ENCODE measurements around the gene RAB19.

RAB19 gene

DNA sequence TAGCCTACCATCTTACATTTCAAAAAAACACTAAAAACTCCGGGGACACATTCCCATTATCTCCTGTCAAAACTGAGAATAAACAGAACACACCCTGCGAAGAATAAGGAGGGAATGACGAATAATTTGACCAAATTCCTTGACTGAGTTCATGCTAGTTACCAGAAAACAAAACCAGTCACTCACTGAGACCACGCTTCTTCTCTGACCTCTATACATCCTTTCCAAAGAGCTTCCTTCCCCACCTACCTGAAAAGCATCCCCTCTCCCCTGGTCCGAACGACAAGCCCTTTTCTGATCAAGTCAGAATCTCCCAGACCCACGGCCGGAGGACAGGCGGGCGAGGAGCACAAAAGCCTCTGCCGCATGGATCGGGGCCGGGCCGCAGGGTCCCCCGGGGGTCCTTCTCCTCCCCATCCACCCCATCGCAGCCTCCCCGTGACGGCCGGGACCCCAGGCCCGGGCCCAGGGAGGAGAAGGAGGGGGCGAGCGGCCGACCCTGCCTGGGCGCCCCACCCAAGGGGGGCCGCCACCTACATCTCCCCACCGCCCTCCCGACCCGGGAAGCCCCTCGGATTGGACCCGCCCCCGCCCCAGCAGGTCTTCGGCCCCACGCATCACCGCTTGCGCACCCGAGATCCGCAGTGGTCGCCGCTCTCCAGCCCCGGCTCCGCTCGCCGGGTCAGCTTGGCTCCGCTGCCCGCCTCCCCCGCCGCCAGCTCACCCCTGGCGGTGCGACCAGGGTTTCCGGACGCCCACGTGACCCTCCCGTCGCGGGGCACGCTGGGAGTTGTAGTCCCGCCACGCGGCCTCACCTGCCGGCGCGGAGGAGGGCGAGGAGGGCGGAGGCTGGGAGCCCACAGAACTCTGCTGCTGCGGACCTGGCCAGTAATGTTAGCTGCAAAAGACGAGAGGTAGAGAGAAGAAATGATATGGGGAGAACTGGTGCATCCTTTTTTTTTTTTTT is 5.8 kb upstream of the RAB19 start, which contains the start of gene SLC37A3 (continued):
- TF ChIP-seq, protein P1, sequence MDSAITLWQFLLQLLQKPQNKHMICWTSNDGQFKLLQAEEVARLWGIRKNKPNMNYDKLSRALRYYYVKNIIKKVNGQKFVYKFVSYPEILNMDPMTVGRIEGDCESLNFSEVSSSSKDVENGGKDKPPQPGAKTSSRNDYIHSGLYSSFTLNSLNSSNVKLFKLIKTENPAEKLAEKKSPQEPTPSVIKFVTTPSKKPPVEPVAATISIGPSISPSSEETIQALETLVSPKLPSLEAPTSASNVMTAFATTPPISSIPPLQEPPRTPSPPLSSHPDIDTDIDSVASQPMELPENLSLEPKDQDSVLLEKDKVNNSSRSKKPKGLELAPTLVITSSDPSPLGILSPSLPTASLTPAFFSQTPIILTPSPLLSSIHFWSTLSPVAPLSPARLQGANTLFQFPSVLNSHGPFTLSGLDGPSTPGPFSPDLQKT (IDR thresholded peaks at IDR 0.05; ENCODE audit: borderline replicate concordance, low read depth, low read length), result peak; percentile 41; the same call in 1 of the 2 replicates
- TF ChIP-seq WT1 (tag by site-specific recombination; IDR thresholded peaks at IDR 0.05) (peak; percentile 86), TCF7L2 (IDR thresholded peaks at IDR 0.05; ENCODE audit: borderline replicate concordance, low read depth, low read length) (no peak), ZNF366 (tag by site-specific recombination; conservative IDR thresholded peaks at IDR 0.05) (peak; percentile 65), ZNF501 (tag by site-specific recombination; IDR thresholded peaks at IDR 0.05) (peak; percentile 42; the same call in 1 of the 2 replicates)
- TF ChIP-seq, protein P2, sequence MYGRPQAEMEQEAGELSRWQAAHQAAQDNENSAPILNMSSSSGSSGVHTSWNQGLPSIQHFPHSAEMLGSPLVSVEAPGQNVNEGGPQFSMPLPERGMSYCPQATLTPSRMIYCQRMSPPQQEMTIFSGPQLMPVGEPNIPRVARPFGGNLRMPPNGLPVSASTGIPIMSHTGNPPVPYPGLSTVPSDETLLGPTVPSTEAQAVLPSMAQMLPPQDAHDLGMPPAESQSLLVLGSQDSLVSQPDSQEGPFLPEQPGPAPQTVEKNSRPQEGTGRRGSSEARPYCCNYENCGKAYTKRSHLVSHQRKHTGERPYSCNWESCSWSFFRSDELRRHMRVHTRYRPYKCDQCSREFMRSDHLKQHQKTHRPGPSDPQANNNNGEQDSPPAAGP (tag by site-specific recombination; IDR thresholded peaks at IDR 0.05), result 0 out of 2 replicates have a peak, but pooled peaks have one; percentile 24

DNA sequence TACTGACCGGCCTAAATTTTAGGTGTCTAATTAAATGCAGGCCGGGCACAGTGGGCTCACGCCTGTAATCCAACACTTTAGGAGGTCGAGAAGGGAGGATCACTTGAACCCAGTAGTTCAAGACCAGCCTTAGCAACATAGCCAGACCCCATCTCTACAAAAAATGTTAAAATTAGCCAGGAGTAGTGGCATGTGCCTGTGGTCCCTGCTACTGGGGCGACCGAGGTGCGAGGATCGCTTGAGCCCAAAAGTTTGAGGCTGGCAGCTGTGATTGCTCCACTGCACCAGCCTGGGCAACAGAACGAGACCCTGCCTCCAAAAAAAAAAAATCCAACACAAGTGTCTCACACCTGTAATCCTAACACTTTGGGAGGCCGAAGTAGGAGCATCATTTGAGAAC is 5.0 kb upstream of the RAB19 start:
- no peak for TF ChIP-seq ZEB2 (tag by site-specific recombination; IDR thresholded peaks at IDR 0.05)
- TF ChIP-seq ZNF530 (tag by site-specific recombination; IDR thresholded peaks at IDR 0.05; ENCODE audit: low read depth), result no peak
- TF ChIP-seq, protein P3, sequence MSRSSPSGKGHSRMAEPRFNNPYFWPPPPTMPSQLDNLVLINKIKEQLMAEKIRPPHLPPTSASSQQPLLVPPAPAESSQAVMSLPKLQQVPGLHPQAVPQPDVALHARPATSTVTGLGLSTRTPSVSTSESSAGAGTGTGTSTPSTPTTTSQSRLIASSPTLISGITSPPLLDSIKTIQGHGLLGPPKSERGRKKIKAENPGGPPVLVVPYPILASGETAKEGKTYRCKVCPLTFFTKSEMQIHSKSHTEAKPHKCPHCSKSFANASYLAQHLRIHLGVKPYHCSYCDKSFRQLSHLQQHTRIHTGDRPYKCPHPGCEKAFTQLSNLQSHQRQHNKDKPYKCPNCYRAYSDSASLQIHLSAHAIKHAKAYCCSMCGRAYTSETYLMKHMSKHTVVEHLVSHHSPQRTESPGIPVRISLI (tag by site-specific recombination; IDR thresholded peaks at IDR 0.05), result 0 out of 2 replicates have a peak, but pooled peaks have one; percentile 47
- no peak for TF ChIP-seq KLF9 (tag by site-specific recombination; IDR thresholded peaks at IDR 0.05; ENCODE audit: low read depth)
- no peak for TF ChIP-seq ZNF701 (tag by site-specific recombination; IDR thresholded peaks at IDR 0.05)
- TF ChIP-seq ZNF175 (tag by site-specific recombination; IDR thresholded peaks at IDR 0.05), result no peak
- no peak for TF ChIP-seq ZNF623 (tag by site-specific recombination; IDR thresholded peaks at IDR 0.05)
- TF ChIP-seq ZNF335 (tag by site-specific recombination; conservative IDR thresholded peaks at IDR 0.05), result peak; percentile 20
- no peak for TF ChIP-seq ZNF274 (IDR thresholded peaks at IDR 0.05; ENCODE audit: low read length)
- no peak for TF ChIP-seq ZNF274 (tag by site-specific recombination; IDR thresholded peaks at IDR 0.05; ENCODE audit: borderline replicate concordance)
- no peak overlapping the region for H3K4me3 ChIP-seq (ENCODE audit: low read depth, low read length)
- CTCF ChIA-PET, result interaction anchor here (0.6 kb wide), 1 partner anchor 48 kb away, joined by 5 read pairs; no protein-coding TSS in a partner anchor
- H3K36me3 ChIP-seq (ENCODE audit: control insufficient read depth in 2 of 2, insufficient read depth in 1 of 2, low read length in 2 of 2), result no peaks in the 10 kb centered on the region
- H3K4me1 ChIP-seq (ENCODE audit: control insufficient read depth, insufficient read depth, low read length), result peaks cover 7% of the 10 kb centered on the region; the same call in 1 of the 2 replicates
- H3K27ac ChIP-seq (ENCODE audit: extremely low read depth, low read depth, low read length), result no peak overlapping the region
- no peaks in the 10 kb centered on the region for H3K9me3 ChIP-seq (ENCODE audit: control insufficient read depth, insufficient read depth, low read depth, low read length)
- POLR2A ChIA-PET, result interaction anchor here (0.6 to 0.7 kb wide), 3 partner anchors 10 to 1030 kb away, joined by 3 read pairs; no protein-coding TSS in a partner anchor

DNA sequence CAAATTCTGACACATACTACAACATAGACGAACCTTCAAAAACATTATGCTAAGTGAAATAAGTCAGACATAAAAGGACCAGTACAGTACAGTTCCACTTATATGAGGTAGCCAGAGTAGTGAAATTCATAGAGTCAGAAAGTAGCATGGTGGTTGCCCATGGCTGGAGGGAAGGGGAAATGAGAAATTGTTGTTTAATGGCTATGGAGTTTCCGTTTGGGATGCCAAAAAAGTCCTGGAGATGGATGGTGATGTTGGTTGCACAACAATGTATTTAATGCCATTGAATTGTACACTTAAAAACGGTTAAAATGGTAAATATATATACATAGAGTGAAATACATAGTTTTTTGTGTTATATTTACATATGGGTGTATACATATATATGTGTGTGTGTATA is 3.5 kb upstream of the RAB19 start:
- H3K36me3 ChIP-seq (ENCODE audit: control insufficient read depth in 2 of 2, insufficient read depth in 1 of 2, low read length in 2 of 2), result no peaks in the 10 kb centered on the region
- H3K4me1 ChIP-seq (ENCODE audit: control insufficient read depth, insufficient read depth, low read length), result peaks cover 7% of the 10 kb centered on the region
- CTCF ChIA-PET, result interaction anchor here (0.5 kb wide), 1 partner anchor 1222 kb away, joined by 3 read pairs; no protein-coding TSS in a partner anchor
- H3K9me3 ChIP-seq (ENCODE audit: control insufficient read depth, insufficient read depth, low read depth, low read length), result no peaks in the 10 kb centered on the region
- no peak overlapping the region for H3K4me3 ChIP-seq (ENCODE audit: low read depth, low read length)
- no peak overlapping the region for H3K27ac ChIP-seq (ENCODE audit: extremely low read depth, low read depth, low read length)
- POLR2A ChIA-PET, result no interaction called here
- TF ChIP-seq ZNF626 (tag by site-specific recombination; IDR thresholded peaks at IDR 0.05) (no peak), GFI1B (tag by site-specific recombination; IDR thresholded peaks at IDR 0.05) (no peak), ZNF837 (tag by site-specific recombination; IDR thresholded peaks at IDR 0.05) (no peak), SP3 (tag by site-specific recombination; IDR thresholded peaks at IDR 0.05) (no peak), ZNF350 (tag by site-specific recombination; IDR thresholded peaks at IDR 0.05) (no peak), KLF1 (tag by site-specific recombination; IDR thresholded peaks at IDR 0.05) (no peak), ZNF561 (tag by site-specific recombination; IDR thresholded peaks at IDR 0.05; ENCODE audit: borderline replicate concordance) (no peak), SCRT2 (tag by site-specific recombination; IDR thresholded peaks at IDR 0.05) (no peak)
- TF ChIP-seq, protein P4, sequence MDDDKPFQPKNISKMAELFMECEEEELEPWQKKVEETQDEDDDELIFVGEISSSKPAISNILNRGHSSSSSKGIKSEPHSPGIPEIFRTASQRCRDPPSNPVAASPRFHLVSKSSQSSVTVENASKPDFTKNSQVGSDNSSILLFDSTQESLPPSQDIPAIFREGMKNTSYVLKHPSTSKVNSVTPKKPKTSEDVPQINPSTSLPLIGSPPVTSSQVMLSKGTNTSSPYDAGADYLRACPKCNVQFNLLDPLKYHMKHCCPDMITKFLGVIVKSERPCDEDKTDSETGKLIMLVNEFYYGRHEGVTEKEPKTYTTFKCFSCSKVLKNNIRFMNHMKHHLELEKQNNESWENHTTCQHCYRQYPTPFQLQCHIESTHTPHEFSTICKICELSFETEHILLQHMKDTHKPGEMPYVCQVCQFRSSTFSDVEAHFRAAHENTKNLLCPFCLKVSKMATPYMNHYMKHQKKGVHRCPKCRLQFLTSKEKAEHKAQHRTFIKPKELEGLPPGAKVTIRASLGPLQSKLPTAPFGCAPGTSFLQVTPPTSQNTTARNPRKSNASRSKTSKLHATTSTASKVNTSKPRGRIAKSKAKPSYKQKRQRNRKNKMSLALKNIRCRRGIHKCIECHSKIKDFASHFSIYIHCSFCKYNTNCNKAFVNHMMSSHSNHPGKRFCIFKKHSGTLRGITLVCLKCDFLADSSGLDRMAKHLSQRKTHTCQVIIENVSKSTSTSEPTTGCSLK (tag by site-specific recombination; IDR thresholded peaks at IDR 0.05), result no peak
- TF ChIP-seq, protein P5, sequence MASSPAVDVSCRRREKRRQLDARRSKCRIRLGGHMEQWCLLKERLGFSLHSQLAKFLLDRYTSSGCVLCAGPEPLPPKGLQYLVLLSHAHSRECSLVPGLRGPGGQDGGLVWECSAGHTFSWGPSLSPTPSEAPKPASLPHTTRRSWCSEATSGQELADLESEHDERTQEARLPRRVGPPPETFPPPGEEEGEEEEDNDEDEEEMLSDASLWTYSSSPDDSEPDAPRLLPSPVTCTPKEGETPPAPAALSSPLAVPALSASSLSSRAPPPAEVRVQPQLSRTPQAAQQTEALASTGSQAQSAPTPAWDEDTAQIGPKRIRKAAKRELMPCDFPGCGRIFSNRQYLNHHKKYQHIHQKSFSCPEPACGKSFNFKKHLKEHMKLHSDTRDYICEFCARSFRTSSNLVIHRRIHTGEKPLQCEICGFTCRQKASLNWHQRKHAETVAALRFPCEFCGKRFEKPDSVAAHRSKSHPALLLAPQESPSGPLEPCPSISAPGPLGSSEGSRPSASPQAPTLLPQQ (tag by site-specific recombination; IDR thresholded peaks at IDR 0.05), result no peak

Measured in HEK293 (cell line).